Measurements from ENCODE around the gene CAMK2G. TPM values are rescaled to one million over a fixed set of nuclear protein-coding genes. Genes with fewer than 3 reads are reported as not detected.
"Not testable (repeated sequence)": the region's sequence is repeated elsewhere in the genome, so short reads cannot be mapped to it uniquely, and the experiment has no call there.

The CAMK2G gene
- total and polyA plus RNA-seq, 9 donors: 9.8 to 42.9 (median 16.7) TPM

DNA sequence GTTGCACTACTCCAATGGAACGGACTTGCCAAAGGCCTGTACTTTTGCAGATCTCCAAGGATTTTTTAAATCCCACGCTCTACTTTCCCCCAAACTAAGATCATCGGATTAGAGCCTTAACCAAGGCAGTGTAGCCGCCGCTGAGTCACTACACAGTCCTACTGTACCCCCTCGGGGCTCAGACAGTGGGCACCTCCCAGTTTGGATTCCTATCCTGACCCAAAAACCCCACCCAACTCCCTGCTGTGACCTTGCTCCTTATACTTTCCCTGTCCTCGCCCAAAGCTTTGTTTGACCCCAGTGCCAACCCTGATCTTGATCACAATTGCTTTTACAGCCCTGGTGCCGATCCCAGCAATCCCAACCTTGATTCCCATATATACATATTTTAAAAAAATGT is 19.1 kb upstream of the CAMK2G start:
- intact Hi-C loops (cut with DNase I): loop anchor here in 1 of 4 donors (5.0 kb wide), 1 partner anchor 189 kb away; no protein-coding TSS in a partner anchor
- Histone ChIP-seq H3K27ac (no peak overlapping the region), H3K36me3 (no peaks in the 10 kb centered on the region), H3K9me3 (no peaks in the 10 kb centered on the region), H3K4me3 (no peak overlapping the region), H3K27me3 (no peaks in the 10 kb centered on the region), H3K4me1 (ENCODE audit: insufficient read depth) (no peaks in the 10 kb centered on the region)
- DNase-seq: no peak
- 79 to 88% (median 82%) methylated on average over 8 of the region's 8 CpGs for WGBS, 3 donors
- TF ChIP-seq, protein P1, sequence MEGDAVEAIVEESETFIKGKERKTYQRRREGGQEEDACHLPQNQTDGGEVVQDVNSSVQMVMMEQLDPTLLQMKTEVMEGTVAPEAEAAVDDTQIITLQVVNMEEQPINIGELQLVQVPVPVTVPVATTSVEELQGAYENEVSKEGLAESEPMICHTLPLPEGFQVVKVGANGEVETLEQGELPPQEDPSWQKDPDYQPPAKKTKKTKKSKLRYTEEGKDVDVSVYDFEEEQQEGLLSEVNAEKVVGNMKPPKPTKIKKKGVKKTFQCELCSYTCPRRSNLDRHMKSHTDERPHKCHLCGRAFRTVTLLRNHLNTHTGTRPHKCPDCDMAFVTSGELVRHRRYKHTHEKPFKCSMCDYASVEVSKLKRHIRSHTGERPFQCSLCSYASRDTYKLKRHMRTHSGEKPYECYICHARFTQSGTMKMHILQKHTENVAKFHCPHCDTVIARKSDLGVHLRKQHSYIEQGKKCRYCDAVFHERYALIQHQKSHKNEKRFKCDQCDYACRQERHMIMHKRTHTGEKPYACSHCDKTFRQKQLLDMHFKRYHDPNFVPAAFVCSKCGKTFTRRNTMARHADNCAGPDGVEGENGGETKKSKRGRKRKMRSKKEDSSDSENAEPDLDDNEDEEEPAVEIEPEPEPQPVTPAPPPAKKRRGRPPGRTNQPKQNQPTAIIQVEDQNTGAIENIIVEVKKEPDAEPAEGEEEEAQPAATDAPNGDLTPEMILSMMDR (IDR thresholded peaks at IDR 0.05): no peak
- TF ChIP-seq POLR2A (IDR thresholded peaks at IDR 0.05) (no peak), EP300 (IDR thresholded peaks at IDR 0.05) (no peak)

DNA sequence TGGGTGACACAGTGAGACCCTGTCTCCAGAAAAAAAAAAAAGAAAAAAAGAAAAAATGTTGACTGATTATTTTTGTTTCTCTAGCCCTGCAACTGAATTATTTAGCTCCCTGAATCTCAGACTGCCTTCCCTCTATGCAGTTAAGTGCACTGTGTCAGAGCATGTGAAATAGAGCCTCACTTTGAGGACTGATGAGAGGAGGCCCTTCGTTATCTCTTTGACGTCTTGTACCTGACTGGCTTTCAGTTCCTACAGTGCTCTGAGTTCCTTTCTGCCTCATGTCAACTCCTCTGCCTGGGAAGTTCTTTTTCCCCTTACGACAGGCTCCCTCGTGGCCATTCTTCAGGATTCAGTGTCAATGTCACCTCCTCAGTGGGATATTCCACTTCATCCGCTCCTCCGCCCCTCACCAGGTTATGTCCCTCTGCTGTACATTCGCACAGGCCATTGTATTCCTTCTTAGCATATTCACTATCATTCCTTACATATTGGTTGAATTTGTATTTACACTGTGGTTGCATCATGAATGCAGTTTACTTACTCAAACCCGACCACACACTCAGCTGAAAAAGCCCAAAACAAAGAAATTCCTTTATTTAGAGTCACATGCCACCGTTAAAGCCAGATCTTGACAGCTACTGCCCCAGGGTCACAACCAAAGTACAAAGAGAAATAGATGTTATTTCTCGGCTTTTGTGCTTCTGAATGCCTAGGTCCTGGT is 18.1 kb upstream of the CAMK2G start:
- intact Hi-C loops (cut with DNase I): loop anchor here in 1 of 4 donors (5.0 kb wide), 1 partner anchor 190 kb away; no protein-coding TSS in a partner anchor
- no peaks in the 10 kb centered on the region for H3K9me3 ChIP-seq

DNA sequence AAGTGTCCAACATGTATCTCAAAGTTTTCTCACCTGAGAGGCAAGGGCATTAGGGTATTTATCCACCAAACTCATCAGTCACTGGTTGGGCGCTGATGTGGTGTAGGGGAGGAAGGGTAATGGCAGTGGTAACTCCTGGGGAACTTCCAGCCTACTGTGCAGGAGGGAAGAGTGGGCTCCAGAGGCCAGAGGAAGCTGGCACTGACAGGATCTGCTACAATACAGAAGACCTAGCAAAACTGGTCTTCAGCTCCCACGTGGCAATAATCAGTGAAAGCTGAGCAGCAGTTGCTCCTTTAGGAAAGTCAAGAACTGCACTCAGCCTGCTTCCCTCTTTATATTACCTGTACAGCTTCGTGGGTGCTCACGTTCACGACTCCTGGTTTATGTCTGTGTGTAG is 17.2 kb upstream of the CAMK2G start:
- WGBS, 3 donors: 76 to 84% (median 79%) methylated on average over 5 of the region's 5 CpGs
- Histone ChIP-seq H3K36me3 (no peaks in the 10 kb centered on the region), H3K9me3 (no peaks in the 10 kb centered on the region), H3K27me3 (no peaks in the 10 kb centered on the region), H3K27ac (no peak overlapping the region), H3K4me3 (no peak overlapping the region), H3K4me1 (ENCODE audit: insufficient read depth) (peaks cover 5% of the 10 kb centered on the region)
- TF ChIP-seq EP300 (IDR thresholded peaks at IDR 0.05) (no peak), POLR2A (IDR thresholded peaks at IDR 0.05) (no peak)
- TF ChIP-seq, protein P1 (IDR thresholded peaks at IDR 0.05): no peak
- intact Hi-C loops (cut with DNase I): loop anchor here in 1 of 4 donors (5.0 kb wide), 1 partner anchor 191 kb away; no protein-coding TSS in a partner anchor
- no peak for DNase-seq

More for the DNA sequence above, 18.1 kb upstream of the CAMK2G start:
- WGBS, 3 donors: 61 to 69% (median 69%) methylated on average over 10 of the region's 10 CpGs
- Histone ChIP-seq H3K27ac (no peak overlapping the region), H3K36me3 (no peaks in the 10 kb centered on the region), H3K4me3 (no peak overlapping the region), H3K27me3 (no peaks in the 10 kb centered on the region), H3K4me1 (ENCODE audit: insufficient read depth) (peaks cover 5% of the 10 kb centered on the region)
- TF ChIP-seq POLR2A (IDR thresholded peaks at IDR 0.05) (no peak), EP300 (IDR thresholded peaks at IDR 0.05) (no peak)
- TF ChIP-seq, protein P1 (IDR thresholded peaks at IDR 0.05): no peak
- DNase-seq: no peak

DNA sequence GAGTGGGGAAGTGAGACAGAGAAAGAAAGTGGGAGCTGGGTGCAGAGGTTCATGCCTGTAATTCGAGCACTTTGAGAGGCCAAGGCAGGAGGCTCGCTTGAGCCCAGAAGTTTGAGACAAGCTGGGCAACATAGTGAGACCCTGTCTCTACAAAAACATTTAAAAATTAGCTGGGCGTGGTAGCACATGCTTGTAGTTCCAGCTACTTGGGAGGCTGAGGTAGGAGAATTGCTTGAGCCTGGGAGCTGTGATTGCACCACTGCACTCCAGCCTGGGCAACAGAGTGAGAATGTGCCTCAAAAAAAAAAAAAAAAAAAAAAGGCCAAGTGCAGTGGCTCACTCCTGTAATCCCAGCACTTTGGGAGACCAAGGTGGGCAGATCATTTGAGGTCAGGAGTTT is 16.5 kb upstream of the CAMK2G start:
- WGBS, 3 donors: 61 to 84% (median 64%) methylated on average over 3 of the region's 3 CpGs
- not testable (repeated sequence) for DNase-seq; H3K9me3 ChIP-seq; H3K27me3 ChIP-seq; H3K4me3 ChIP-seq; H3K4me1 ChIP-seq (ENCODE audit: insufficient read depth); H3K27ac ChIP-seq; H3K36me3 ChIP-seq
- intact Hi-C loops (cut with DNase I): loop anchor here in 1 of 4 donors (5.0 kb wide), 1 partner anchor 191 kb away; no protein-coding TSS in a partner anchor

DNA sequence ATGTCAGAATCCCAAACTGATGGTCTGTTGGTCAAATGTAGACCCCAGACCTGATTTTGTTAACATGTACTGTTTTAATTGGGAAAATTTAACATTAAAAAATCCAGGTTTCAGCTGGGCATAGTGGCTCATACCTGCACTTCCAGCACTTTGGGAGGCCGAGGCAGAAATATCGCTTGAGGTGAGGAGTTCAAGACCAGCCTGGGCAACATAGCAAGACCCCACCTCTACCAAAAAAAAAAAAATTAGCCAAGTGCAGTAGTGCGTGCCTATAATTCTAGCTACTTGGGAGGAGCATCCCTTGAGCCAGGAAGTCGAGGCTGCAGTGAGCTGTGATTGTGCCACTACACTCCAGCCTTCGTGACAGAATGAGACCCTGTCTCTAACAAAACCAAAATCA is 15.9 kb upstream of the CAMK2G start:
- H3K4me3 ChIP-seq: no peak overlapping the region
- H3K27ac ChIP-seq: no peak overlapping the region
- WGBS, 3 donors: 93 to 97% (median 96%) methylated on average over 5 of the region's 5 CpGs
- H3K27me3 ChIP-seq: no peaks in the 10 kb centered on the region
- H3K36me3 ChIP-seq: no peaks in the 10 kb centered on the region
- no peaks in the 10 kb centered on the region for H3K9me3 ChIP-seq
- peaks cover 7% of the 10 kb centered on the region for H3K4me1 ChIP-seq (ENCODE audit: insufficient read depth)
- intact Hi-C loops (cut with DNase I): loop anchor here in 1 of 4 donors (5.0 kb wide), 1 partner anchor 192 kb away; no protein-coding TSS in a partner anchor
- no peak for DNase-seq
- TF ChIP-seq, protein P1 (IDR thresholded peaks at IDR 0.05): no peak
- no peak for TF ChIP-seq POLR2A (IDR thresholded peaks at IDR 0.05)
- no peak for TF ChIP-seq EP300 (IDR thresholded peaks at IDR 0.05)

DNA sequence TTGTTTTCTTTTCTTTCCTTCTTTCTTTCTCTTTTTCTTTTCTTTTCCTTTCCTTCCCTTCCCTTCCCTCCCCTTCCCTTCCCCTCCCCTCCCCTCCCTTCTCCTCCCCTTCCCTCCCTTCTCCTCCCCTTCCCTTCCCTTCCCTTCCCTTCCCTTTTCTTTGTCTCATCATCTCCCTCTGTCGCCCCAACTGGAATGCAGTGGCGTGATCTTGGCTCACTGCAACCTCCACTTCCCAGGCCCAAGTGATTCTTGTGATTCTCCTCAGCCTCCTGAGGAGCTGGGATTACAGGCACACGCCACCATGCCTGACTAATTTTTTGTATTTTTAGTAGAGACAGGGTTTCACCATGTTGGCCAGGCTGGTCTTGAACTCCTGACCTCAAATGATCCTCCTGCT is 15.1 kb upstream of the CAMK2G start:
- H3K4me3 ChIP-seq; H3K27ac ChIP-seq; H3K36me3 ChIP-seq; H3K27me3 ChIP-seq; DNase-seq; H3K9me3 ChIP-seq; H3K4me1 ChIP-seq (ENCODE audit: insufficient read depth): not testable (repeated sequence)
- WGBS, 3 donors: 86 to 98% (median 88%) methylated on average over 3 of the region's 3 CpGs
- intact Hi-C loops (cut with DNase I): loop anchor here in 3 of 4 donors (2.0 to 5.0 kb wide), 5 partner anchors 48 to 343 kb away; no protein-coding TSS in a partner anchor

Data from ovary (tissue), 9 donors.